Measurements from ENCODE around the gene PDK2.
"Not testable (repeated sequence)": the region's sequence is repeated elsewhere in the genome, so short reads cannot be mapped to it uniquely, and the experiment has no call there.

Gene PDK2

DNA sequence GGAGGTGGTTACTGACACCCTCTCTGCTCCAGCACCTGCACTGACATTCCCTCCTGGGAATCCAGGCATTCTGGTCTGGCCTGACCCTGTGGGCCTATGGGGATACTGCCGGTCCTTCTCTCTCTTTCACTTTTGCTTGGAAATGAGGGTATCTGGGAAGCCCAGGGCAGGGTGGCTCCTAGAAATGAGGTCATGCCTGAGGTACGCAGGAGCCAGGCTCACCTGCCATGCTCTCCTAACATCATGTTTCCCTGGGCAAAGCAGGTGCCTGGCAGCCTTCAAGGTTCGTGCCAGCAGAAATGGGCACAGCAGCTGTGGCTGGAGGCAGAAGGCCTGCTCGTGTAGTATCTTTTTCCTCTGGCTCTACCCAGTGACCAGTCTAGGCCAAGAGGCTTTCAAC lies 35.9 kb upstream of the PDK2 start:
- no peak for DNase-seq

DNA sequence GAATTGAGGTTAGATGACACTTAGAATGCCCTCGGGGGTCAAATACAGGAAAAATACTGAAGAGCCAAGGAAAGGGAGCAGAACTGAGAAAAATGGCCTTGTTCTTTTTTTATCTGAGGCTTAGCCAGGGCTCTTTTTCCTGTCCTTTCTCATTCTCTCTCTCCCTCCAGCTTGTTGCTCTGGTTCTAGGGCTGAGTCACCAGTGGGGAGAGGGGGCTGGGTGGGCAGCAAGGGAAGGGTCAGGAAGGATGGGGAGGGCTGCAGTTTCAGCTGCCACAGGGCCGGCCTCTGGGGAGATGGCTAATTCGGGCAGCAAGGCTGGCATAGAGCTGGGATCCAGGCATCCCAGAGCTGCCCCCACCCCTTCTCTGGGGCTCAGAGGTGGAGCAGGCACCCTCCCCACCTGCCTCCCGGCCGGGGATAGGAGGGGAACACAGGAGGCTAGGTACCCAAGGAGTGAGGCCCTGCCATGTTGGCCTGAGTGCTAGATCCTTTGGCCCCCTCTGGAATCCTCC lies 35.3 kb upstream of the PDK2 start:
- no peak for DNase-seq

DNA sequence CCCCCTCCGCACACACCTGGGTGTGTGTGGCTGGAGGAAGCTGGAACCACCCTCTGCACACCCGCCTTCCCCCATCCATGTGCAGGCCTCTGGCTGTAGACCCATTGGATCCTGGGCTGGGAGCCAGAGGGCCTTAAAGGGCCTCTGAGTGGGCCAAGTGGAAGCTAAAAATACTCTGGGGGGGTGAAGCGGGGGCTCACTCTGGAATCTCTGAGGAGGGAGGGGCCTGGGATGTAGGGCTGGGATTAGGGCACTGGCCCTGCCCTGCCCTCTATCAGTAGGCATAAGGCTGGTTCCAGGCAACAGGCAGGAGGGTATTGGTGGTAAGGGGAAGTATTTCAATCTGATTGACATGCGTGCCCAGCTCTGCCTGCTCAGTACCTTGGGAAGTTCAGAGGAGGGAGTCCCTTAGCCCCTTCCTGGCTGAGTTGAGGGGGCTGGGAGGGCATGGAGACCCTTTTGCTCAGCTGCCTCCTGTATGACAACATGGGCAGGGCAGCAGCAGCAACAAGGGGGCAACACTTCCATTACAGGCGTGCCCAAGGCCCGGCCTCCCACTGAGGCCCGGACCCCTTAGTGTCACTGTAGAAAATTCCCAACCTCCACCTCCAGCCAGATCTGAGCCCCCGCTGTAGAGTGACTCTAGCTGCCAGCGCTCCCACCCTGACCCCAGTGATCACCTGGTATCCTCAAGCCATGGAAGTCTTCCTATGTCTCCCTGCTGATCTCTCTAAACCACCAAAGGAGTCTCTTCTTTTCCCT lies 34.0 kb upstream of the PDK2 start:
- DNase-seq, result no peak

DNA sequence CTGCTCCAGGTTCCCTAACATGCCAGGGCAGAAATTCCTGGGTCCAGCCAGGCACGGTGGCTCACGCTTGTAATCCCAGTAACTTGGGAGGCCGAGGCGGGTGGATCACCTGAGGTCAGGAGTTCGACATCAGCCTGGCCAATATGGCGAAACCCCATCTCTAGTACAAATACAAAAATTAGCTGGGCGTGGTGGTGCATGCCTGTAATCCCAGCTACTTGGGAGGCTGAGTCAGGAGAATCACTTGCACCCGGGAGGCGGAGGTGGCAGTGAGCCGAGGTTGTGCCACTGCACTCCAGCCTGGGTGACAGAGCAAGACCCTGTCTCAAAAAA lies 33.5 kb upstream of the PDK2 start:
- DNase-seq, result not testable (repeated sequence)

DNA sequence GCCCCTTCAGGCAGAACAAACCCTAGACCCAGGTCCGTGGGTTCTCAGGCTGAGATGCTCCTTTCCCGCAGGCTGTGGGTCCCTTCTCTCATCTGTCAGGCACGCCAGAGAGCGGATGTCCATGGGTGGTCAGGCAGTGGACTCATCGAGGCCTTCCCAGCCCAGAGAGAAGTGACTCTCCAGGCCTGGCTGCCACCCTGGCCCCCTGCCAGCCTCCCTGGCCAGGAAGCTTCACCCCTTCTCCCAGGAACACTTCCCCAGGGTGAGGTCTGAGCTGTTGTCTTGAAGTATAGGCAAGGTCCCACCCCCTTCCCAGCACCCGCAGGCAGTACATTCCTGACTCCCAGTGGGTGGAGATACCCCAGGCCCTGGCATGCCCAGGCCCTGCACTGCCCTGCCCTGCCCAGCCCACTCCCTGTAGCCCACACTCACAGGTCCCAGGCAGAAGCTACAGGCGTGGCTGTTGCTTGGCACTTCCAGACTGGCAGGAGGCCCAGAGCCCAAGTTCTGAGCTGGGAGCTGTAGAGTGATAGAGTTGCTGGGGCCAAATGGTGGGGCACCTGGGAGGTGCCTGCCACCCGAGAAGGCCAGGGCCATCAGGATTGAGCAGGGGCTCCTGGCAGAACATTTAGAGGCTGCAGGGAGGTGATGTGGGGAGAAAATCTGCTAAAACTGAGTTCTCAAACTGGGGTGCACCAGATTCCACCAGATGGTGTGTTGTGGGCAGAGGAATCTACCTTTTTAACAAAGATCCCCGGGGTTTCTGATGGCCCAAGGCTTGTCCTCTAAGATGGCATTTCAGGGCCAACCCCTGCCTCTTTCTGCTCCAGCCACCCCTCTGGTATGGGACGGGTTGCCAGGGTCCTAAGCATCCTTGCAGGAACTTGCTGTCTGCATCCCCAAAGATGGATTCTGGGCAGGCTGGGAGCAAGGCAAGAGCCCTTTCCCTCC lies 32.6 kb upstream of the PDK2 start:
- DNase-seq, result peak in 1 of 2 donors; percentile 10

DNA sequence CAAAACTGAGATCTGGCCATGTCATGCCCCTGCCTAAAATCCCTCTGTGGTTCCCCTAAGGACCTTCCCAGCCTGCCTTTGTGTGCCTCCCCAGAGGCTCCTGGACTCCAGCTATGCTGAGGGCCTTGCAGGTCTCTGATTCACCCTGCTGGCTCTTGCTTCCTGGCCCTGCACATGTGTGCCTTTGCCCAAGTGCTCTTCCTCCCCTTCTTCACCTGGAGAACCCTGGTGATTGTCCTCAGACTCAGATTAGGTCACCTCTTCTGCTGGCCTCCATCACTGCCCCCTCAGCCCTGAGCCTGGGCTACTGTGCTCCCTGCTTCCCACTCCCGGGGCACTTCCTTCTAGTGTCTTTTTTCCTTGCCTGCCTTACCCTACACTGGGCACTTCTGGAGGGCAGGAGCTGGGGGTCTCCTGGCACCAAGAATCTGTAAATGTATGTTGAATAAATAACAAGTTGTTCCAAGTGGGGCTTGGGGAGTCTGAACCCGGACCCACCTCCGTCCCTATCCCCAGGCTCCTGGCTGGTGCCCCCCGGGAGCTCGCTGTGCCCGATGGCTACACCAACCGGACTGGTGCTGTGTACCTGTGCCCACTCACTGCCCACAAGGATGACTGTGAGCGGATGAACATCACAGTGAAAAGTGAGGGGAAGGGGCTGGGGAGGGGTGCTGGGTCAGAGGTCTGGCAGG lies 31.4 kb upstream of the PDK2 start:
- DNase-seq, result peak in 1 of 2 donors; percentile 32

DNA sequence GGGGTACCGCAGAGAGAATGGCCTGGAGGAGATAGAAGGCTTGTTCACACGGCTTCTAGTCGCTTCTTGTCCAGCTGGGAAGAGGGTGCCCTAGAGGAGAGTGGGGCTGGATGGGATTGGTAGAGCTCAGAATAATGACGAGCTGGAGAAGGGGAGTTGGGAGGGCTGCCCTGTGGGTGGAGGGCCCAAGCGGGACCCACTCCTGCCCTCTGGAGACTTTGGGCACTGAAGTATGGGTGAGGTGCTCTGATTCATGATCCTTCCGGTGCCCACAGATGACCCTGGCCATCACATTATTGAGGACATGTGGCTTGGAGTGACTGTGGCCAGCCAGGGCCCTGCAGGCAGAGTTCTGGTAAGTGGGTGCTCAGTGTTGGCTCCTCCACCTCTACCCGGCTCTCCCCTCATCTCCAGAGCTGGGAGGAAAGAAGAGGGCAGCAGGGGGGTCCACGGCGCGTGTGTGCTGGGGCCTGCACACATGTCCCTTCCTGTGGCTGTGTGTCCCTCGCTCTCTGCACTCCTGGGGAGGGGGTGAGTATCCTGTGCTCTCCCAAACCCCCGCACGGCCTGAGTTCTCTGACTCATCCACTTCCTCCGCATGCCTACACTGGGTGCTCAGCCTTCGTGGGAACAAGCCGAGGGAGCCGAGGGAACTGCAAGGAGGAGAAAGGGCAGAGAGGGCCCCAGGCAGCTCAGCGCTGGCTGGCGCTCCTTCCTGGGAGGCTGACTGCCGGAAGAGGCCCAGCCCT lies 30.7 kb upstream of the PDK2 start:
- peak; percentile 79 to 94 for DNase-seq

DNA sequence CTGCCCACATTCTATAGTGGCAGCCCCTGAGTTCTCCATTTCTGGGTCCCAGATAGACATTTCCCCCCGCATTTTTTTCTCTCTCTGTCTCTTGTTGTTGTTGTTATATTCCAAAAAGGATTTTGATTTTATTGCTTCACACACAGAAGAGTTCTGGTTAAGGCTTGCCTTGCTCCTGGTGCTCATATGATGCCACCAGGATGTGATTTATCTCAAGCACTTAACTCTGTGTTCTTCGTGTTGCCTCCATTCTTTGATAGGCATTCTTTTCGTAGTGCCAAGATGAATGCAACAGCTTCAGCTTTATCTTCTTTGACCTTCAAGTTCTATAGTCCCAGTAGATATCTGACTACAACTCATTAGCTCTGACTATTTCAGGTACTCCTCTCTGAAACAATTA lies 30.1 kb upstream of the PDK2 start:
- DNase-seq, result no peak

DNA sequence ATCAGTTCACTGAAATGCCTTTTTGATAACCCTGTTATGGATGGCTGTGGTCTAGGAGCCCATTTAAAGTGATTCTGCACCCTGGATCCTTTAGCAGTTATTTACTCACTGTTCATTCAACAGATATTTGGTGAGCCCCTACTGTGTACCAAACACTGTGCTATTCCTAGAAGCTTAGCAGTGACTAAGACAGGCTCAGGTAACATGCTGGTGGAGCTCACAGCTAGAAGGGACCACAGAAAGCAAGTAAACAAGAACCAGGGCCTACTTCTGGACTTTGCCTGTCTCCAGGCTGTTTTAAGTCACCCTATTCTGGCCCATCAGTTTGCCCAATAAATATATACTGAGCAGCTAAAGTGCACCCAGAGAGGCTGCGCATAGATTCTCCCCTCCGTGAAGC lies 28.2 kb upstream of the PDK2 start:
- no peak for DNase-seq

DNA sequence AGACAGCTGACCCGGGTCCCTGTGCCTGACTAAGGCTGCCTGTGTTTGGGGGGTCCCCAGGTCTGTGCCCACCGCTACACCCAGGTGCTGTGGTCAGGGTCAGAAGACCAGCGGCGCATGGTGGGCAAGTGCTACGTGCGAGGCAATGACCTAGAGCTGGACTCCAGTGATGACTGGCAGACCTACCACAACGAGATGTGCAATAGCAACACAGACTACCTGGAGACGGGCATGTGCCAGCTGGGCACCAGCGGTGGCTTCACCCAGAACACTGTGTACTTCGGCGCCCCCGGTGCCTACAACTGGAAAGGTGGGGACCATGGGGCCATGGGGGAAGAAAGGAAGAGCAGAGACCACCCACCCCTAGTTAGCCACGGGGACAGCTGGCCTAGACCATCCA lies 27.2 kb upstream of the PDK2 start:
- no peak for DNase-seq

DNA sequence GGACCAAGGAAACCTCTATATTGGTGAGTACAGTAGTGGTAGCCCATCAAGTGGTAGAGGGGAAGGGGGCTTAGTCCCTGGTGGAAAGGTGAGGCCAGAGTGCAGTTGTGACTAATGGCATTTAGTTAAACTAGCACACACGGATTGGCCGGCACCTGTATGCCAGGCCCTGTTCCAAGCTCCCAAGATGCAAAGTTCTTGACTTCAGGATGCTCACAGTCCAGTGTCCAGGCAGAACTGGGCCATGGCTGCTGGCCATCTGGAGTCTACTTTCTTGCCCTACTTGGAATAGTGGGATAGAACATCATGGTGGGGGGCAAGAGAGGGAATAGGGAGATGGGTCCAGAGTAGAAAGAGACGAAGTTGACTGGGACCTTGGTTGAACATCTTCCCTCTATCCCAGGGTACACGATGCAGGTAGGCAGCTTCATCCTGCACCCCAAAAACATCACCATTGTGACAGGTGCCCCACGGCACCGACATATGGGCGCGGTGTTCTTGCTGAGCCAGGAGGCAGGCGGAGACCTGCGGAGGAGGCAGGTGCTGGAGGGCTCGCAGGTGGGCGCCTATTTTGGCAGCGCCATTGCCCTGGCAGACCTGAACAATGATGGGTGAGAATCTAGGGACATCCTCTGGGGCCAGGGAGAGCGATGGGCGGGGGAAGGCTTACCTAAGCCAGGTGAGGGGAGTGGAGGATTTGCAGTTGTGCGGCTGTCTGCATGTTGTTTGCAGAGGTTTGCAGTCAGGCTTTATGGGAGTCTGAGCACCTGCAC lies 24.1 kb upstream of the PDK2 start:
- no peak for DNase-seq

DNA sequence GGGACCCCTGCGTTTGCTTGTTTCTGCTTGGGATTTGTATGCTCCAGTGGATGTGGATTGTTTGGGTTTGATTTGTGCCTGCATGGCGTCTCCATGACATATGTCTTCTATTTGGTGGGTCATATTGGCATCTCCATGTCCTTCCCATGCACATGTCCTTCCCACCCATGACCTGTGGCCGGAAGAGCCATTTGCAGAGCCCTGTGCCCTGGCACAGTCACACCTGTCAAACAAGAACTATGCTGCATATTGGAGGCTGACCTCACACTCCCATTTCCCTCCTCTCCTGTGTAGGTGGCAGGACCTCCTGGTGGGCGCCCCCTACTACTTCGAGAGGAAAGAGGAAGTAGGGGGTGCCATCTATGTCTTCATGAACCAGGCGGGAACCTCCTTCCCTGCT lies 23.5 kb upstream of the PDK2 start:
- no peak for DNase-seq

DNA sequence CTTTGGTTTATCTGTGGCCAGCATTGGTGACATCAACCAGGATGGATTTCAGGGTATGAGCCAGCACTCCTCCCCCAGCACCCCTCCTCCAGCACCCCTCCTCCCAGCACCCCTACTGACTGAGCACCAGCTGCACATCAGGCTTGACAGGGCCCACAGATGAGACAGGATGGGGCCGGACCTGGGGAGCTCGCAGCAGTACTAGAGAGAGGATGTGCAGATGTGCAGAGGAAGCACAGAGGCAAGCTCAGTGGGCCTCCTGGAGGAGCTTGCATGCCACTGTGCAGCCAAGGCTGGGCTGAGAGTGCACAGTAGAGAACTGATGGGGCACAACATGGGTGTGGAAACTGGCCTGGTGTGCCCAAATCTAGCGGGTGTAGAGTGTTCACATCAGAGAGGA lies 23.0 kb upstream of the PDK2 start:
- DNase-seq, result no peak

DNA sequence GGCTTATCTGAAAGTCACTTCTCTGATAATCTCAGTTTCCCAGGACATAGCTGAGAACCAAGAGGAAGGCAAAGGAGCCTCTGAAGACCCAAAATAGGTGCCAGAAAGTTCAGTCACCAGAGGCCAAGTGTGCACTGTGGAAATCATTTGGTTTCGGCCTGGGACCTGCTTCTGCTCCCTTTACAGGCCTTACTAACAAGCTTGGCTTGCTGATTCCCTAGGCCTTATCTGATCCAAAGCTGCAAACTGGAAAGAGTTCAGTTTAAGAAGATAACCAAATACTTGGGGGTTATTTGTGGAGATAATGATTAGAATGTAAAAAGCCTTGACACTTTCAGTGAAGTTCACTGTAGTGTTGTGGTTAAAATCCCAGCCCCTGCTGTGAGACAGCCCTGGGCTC lies 22.2 kb upstream of the PDK2 start:
- no peak for DNase-seq

DNA sequence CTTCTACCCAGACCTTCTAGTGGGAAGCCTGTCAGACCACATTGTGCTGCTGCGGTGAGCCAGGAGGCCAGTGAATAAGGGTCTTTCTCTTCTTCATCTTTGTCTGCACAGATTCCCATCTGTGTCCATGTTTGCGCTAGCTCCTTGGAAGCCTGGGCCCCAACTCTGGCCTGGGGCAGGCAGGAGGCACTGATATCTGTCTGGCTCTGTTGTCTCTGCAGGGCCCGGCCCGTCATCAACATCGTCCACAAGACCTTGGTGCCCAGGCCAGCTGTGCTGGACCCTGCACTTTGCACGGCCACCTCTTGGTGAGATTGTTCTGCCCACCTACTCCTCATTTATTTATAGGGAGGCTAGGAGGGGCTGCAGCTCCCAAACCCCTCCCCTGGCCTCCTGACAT lies 20.9 kb upstream of the PDK2 start:
- no peak for DNase-seq

DNA sequence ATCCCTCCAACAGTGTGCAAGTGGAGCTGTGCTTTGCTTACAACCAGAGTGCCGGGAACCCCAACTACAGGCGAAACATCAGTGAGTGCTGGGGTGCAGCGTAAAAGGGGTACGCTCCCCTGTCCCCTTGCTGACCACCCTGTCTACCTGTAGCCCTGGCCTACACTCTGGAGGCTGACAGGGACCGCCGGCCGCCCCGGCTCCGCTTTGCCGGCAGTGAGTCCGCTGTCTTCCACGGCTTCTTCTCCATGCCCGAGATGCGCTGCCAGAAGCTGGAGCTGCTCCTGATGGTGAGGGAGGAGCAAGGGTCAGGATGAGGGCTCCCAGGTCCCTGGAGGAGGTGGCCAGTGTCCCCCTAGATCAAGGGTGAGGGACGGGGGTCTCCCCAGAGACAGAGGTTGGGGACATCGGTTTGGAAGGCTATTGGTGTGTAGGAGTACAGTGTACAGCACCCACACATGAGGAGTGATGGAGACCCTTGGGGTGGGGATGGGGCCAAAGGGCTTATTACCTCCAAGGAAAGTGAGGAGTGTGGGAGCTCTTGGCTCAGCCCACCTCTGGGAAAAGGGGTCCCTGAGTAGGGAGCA lies 19.6 kb upstream of the PDK2 start:
- no peak for DNase-seq

DNA sequence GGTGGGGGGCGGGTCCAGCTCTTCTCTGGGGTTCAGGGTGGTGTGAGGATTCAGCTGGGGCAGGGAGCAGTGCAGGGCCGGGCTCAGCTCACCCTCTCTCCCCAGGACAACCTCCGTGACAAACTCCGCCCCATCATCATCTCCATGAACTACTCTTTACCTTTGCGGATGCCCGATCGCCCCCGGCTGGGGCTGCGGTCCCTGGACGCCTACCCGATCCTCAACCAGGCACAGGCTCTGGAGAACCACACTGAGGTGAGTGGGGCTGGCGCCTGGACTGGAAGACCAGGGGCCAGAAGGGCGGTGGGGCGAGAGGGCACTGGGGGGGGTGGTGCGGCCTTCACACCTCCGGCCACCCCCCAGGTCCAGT lies 18.9 kb upstream of the PDK2 start:
- no peak for DNase-seq

DNA sequence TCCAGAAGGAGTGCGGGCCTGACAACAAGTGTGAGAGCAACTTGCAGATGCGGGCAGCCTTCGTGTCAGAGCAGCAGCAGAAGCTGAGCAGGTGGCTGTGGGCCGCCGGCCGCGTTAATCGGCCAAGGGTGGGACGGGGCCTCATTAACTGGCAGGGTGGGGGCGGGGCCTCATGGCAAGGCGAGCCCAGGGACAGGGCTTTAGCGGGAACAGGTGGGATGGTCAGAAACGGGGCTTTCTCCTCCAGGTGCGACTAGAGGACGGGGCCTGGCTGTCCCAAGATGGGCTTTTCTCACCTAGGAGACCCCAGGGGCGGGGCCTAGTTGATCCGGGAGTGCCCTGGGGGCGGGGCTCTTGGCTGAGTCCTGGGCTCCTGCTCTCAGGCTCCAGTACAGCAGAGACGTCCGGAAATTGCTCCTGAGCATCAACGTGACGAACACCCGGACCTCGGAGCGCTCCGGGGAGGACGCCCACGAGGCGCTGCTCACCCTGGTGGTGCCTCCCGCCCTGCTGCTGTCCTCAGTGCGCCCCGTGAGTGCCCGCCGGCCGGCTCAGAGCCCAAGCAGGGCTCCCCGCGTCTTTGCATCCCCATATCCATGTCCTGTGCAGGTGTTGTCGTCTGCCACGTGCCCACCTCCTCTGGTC lies 18.4 kb upstream of the PDK2 start:
- no peak for DNase-seq

DNA sequence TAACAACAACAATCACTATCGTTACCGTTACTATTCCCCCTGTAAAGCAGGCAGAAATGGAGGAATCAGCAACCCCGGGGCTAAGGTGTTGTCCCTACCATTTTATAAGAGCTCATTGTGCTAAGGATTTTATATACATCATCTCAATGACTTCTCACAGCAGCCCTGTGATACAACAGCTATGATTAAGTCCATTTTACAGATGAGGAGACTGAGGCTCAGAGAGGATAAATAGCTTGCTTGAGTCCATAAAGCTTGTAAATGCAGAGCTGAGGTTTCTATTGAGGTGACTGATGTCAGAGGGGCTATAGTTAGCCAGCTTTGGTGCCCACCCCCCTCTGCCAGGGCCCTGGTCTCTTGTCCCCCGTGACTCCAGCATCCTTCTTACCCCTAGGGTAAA lies 16.7 kb upstream of the PDK2 start:
- no peak for DNase-seq

DNA sequence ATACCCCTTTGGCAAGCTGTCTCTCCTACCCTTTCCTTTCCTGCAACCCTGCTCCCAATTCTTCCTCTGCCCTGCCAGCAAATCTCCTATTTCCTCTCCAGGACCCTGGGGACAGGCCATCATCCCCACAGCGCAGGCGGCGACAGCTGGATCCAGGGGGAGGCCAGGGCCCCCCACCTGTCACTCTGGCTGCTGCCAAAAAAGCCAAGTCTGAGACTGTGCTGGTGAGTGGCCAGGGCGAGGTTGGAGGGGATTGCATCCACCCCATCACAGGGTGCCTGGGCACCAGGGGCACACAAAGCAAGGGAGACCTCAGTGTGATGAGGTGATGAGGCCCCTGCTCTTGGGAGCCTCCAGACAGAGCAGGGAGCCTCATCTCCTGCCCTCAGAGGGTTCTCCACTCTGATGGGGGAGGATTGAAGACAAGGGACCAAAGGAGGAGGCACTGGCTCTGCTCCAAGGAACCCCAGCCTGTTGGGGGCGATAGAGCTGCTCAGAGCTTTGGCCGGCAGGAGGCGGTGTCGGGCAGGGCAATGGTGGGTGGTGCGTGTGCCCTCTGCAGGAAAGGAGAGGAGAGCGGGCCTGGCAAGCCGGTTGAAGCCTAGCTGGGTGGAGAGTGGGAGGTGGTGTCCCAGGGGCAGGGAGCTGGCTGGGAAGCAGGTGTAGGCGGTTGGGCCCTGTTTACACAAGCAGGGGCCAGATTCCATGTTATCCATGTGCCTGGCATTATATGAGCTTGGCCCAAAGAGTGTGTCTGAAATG lies 15.6 kb upstream of the PDK2 start:
- no peak for DNase-seq

All from inflammatory macrophage treated with lipopolysaccharide for 1 hour (primary cell).